ENCODE data around the gene PODN.

The PODN gene

GRCh38 chr1:53074313-53075154, 12.5 kb downstream of the PODN start:
- DNase-seq (ENCODE audit: low spot score) = no peak

GRCh38 chr1:53075206-53075605, 13.2 kb downstream of the PODN start:
- DNase-seq (ENCODE audit: low spot score) = no peak

GRCh38 chr1:53075761-53076163, 13.7 kb downstream of the PODN start:
- no peak for DNase-seq (ENCODE audit: low spot score)

- DNase-seq (ENCODE audit: low spot score) = no peak
Measured at GRCh38 chr1:53076165-53076564, 14.2 kb downstream of the PODN start.

- DNase-seq (ENCODE audit: low spot score) = no peak
Measured at GRCh38 chr1:53076721-53077598, 14.9 kb downstream of the PODN start.

- no peak for DNase-seq (ENCODE audit: low spot score)
Measured at GRCh38 chr1:53077599-53077965, 15.6 kb downstream of the PODN start.

GRCh38 chr1:53078333-53079101, 16.5 kb downstream of the PODN start:
- DNase-seq (ENCODE audit: low spot score) = no peak

- DNase-seq (ENCODE audit: low spot score) = no peak
Measured at GRCh38 chr1:53079251-53079650, 17.2 kb downstream of the PODN start.

GRCh38 chr1:53080041-53080440, 18.0 kb downstream of the PODN start:
- no peak for DNase-seq (ENCODE audit: low spot score)

- no peak for DNase-seq (ENCODE audit: low spot score)
Measured at GRCh38 chr1:53080769-53081168, 18.8 kb downstream of the PODN start.

- no peak for DNase-seq (ENCODE audit: low spot score)
Measured at GRCh38 chr1:53081384-53082066, 19.5 kb downstream of the PODN start.

- DNase-seq (ENCODE audit: low spot score) = no peak
Measured at GRCh38 chr1:53082826-53083455, 20.9 kb downstream of the PODN start.

GRCh38 chr1:53083636-53084588, 21.9 kb downstream of the PODN start:
- no peak for DNase-seq (ENCODE audit: low spot score)

- DNase-seq (ENCODE audit: low spot score) = no peak
Measured at GRCh38 chr1:53084589-53084971, 22.6 kb downstream of the PODN start.

GRCh38 chr1:53085405-53085804, 23.4 kb downstream of the PODN start:
- no peak for DNase-seq (ENCODE audit: low spot score)

GRCh38 chr1:53086491-53087070, 24.6 kb downstream of the PODN start:
- DNase-seq (ENCODE audit: low spot score) = no peak

GRCh38 chr1:53087332-53088285, 25.6 kb downstream of the PODN start:
- no peak for DNase-seq (ENCODE audit: low spot score)

GRCh38 chr1:53088616-53089300, 26.7 kb downstream of the PODN start:
- no peak for DNase-seq (ENCODE audit: low spot score)

All from RKO (cell line).